GM20000 (cell line): ENCODE data around the gene SLC5A3.

ENCODE experiments used
- DNase-seq: peaks from one replicate; pipeline ENCODE4 v3.0.0; 2012; ENCODE audit warnings: low spot score
- CTCF ChIP-seq: IDR thresholded peaks from 2 replicates; pipeline ENCODE4 v1.5.1; 2012; ENCODE audit warnings: mild to moderate bottlenecking, control low read depth; ENCODE audit errors: extremely low read depth, missing control alignments

The SLC5A3 gene

GRCh38 chr21:34076835-34077234 lies 3.5 kb downstream of the SLC5A3 start:
- no peak for TF ChIP-seq CTCF
- no peak for DNase-seq

GRCh38 chr21:34077888-34078287 lies 4.5 kb downstream of the SLC5A3 start:
- DNase-seq, result no peak
- TF ChIP-seq CTCF, result no peak

- no peak for DNase-seq
- no peak for TF ChIP-seq CTCF
Observed at GRCh38 chr21:34078915-34079314, 5.5 kb downstream of the SLC5A3 start.

- no peak for TF ChIP-seq CTCF
- no peak for DNase-seq
Observed at GRCh38 chr21:34080710-34081109, 7.3 kb downstream of the SLC5A3 start.

GRCh38 chr21:34082769-34083168 lies 9.4 kb downstream of the SLC5A3 start:
- no peak for DNase-seq
- no peak for TF ChIP-seq CTCF

- DNase-seq, result no peak
- no peak for TF ChIP-seq CTCF
Observed at GRCh38 chr21:34083357-34083756, 10.0 kb downstream of the SLC5A3 start.

- DNase-seq, result no peak
- no peak for TF ChIP-seq CTCF
Observed at GRCh38 chr21:34085129-34085528, 11.8 kb downstream of the SLC5A3 start.

GRCh38 chr21:34086887-34087306 lies 13.5 kb downstream of the SLC5A3 start:
- TF ChIP-seq CTCF, result no peak
- no peak for DNase-seq
